ENCODE measurements around the gene SPATA31A6. TPM values are rescaled to one million over a fixed set of nuclear protein-coding genes. Genes with fewer than 3 reads are reported as not detected.

The SPATA31A6 gene
- not detected in 2 replicates for total RNA-seq

GRCh38 chr9:42183359-42183758, at the start of gene SPATA31A6:
TSS of gene SPATA31A6 (plus strand) at chr9:42183659. CDS start at chr9:42183688, 29 bp downstream.

Other genes starting within 250 kb of the SPATA31A6 start
- 7.8 and 14.8 TPM in 2 replicates for gene CNTNAP3B, start 54.2 kb upstream of the SPATA31A6 start, total RNA-seq

All from bronchial smooth muscle cell (primary cell).